Brain microvascular endothelial cell (primary cell): ENCODE measurements around the gene LRP3.
"Not testable (repeated sequence)": the region's sequence is repeated elsewhere in the genome, so short reads cannot be mapped to it uniquely, and the experiment has no call there.

Experiments used
- DNase-seq: peaks from one replicate; pipeline ENCODE4 v3.0.0-alpha.2; 2020
- H3K27ac ChIP-seq: fragments of 250-450 bp; sonication (Bioruptor Pico); 2 replicates; pipeline ENCODE4 v1.5.1; 2020; ENCODE audit warnings: mild to moderate bottlenecking, moderate library complexity
- H3K27me3 ChIP-seq: fragments of 250-450 bp; sonication (Bioruptor Pico); replicated peaks from 2 replicates; pipeline ENCODE4 v1.5.1; 2020; ENCODE audit warnings: mild to moderate bottlenecking
- H3K36me3 ChIP-seq: fragments of 250-450 bp; sonication (Bioruptor Pico); replicated peaks from 2 replicates; pipeline ENCODE4 v1.5.1; 2020; ENCODE audit warnings: mild to moderate bottlenecking
- H3K4me3 ChIP-seq: 2 replicates; pipeline ENCODE4 v1.5.1; 2011; ENCODE audit warnings: low read depth, mild to moderate bottlenecking, control low read depth, low read length, moderate library complexity
- CTCF ChIP-seq: IDR thresholded peaks from 2 replicates; pipeline ENCODE4 v1.5.1; 2011; ENCODE audit warnings: low read depth, mild to moderate bottlenecking, moderate library complexity, low read length, control low read depth, inconsistent platforms; ENCODE audit errors: missing control alignments
- in situ Hi-C: cut with HindIII; loops from 2 replicates; pipeline ENCODE4 v1.10.0; 2017; ENCODE audit warnings: low sequenced_read_pairs, low pct_ligation_motif_present

The LRP3 gene

DNA sequence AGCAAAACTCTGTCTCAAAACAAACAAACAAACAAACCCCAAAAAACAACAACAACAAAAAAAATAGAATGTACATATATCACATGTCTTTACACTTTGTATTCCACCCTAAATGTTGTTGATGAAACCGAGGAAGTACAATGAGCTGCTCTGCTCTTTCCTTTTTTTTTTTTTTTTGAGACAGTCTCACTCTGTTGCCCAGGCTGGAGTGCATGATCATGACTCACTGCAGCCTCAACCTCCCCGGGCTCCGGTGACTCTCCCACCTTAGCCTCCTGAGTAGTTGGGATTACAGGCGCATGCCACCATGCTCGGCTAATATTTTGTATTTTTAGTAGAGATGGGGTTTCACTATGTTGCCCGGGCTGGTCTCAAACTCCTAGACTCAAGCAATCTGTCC lies 30.6 kb upstream of the LRP3 start:
- no peak for TF ChIP-seq CTCF
- Histone ChIP-seq H3K36me3 (no peaks in the 10 kb centered on the region), H3K4me3 (no peak overlapping the region), H3K27ac (no peak overlapping the region), H3K27me3 (no peaks in the 10 kb centered on the region)
- no peak for DNase-seq
- in situ Hi-C loops, result no loop called here

GRCh38 chr19:33166037-33166436 lies 28.1 kb upstream of the LRP3 start:
- H3K36me3 ChIP-seq, DNase-seq, H3K4me3 ChIP-seq, H3K27ac ChIP-seq, H3K27me3 ChIP-seq, in situ Hi-C loops: not testable (repeated sequence)

GRCh38 chr19:33167438-33167837 lies 26.7 kb upstream of the LRP3 start:
- H3K27me3 ChIP-seq, result no peaks in the 10 kb centered on the region
- no peak overlapping the region for H3K4me3 ChIP-seq
- in situ Hi-C loops, result no loop called here
- H3K27ac ChIP-seq, result no peak overlapping the region
- H3K36me3 ChIP-seq, result no peaks in the 10 kb centered on the region
- DNase-seq, result no peak
- TF ChIP-seq CTCF, result no peak

DNA sequence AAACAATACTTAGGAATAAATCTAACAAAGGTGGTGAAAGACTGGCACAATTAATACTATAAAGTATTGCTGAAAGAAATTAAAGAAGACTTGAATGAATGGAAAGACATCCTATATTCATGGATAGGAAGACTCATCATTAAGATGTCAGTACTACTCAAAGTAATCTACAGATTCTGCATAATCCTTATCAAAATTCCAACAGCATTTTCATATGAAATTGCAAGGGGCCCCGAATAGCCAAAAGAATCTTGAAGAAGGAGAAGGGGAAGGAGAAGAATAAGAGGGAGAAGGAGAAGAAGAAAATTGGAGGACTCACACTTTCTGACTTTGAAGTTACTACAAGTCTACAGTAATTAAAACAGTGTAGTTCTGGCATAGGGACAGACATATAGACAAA lies 25.6 kb upstream of the LRP3 start:
- H3K27ac ChIP-seq, result no peak overlapping the region
- H3K27me3 ChIP-seq, result no peaks in the 10 kb centered on the region
- no peak overlapping the region for H3K4me3 ChIP-seq
- DNase-seq, result no peak
- in situ Hi-C loops, result no loop called here
- no peak for TF ChIP-seq CTCF
- no peaks in the 10 kb centered on the region for H3K36me3 ChIP-seq

DNA sequence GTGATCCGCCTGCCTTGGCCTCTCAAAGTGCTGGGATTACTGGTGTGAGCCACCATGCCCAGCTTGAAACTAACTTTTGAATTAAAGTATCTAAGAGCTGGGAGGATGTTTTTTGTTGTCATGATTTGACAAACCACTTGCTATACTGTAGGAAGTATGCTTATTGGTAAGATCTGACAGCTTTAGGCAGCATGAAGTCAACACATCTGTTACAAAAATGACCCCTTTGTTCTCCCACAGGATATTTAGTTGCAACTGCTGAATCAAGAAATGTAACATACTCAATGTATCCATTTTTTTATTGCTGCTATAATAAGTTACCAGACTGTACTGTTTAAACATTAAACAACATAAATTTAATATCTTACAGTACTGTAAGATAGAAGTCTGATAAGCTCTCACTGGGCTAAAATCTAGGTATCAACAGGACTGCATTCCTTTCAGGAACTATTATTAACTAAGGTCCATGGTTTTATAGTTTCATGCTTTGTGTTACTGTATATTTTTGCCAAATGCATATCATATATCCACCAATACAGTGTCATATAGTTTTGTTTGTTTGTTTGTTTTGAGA lies 22.8 kb upstream of the LRP3 start:
- Histone ChIP-seq H3K27me3 (no peaks in the 10 kb centered on the region), H3K4me3 (no peak overlapping the region), H3K36me3 (no peaks in the 10 kb centered on the region), H3K27ac (no peak overlapping the region)
- DNase-seq, result no peak
- no peak for TF ChIP-seq CTCF
- in situ Hi-C loops, result no loop called here

GRCh38 chr19:33171916-33172359 lies 22.2 kb upstream of the LRP3 start:
- Histone ChIP-seq H3K4me3 (no peak overlapping the region), H3K27me3 (no peaks in the 10 kb centered on the region), H3K36me3 (no peaks in the 10 kb centered on the region), H3K27ac (no peak overlapping the region)
- no peak for DNase-seq
- TF ChIP-seq CTCF, result no peak
- in situ Hi-C loops, result no loop called here
